ENCODE measurements around the gene COX11.

DNA sequence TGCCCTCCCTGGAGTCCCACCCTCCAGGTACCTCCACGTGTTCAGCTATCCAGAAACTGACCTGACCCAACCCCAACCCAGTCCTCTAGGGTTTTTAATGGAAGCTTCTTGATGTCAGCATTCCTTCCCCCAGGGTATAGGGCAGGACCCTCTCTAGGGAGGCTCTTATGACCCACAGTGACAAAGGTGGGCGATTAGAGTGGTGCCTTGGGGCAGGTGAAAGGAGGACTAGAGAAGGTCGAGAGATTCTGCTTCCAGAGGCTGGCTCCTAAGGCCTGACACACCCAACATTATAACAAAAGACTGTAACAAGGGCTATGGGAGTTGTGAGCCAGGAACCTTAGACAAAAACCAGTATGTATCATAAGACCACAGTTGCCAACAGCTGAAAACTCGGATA is 17.2 kb downstream of the COX11 start:
- TF ChIP-seq, protein P1, sequence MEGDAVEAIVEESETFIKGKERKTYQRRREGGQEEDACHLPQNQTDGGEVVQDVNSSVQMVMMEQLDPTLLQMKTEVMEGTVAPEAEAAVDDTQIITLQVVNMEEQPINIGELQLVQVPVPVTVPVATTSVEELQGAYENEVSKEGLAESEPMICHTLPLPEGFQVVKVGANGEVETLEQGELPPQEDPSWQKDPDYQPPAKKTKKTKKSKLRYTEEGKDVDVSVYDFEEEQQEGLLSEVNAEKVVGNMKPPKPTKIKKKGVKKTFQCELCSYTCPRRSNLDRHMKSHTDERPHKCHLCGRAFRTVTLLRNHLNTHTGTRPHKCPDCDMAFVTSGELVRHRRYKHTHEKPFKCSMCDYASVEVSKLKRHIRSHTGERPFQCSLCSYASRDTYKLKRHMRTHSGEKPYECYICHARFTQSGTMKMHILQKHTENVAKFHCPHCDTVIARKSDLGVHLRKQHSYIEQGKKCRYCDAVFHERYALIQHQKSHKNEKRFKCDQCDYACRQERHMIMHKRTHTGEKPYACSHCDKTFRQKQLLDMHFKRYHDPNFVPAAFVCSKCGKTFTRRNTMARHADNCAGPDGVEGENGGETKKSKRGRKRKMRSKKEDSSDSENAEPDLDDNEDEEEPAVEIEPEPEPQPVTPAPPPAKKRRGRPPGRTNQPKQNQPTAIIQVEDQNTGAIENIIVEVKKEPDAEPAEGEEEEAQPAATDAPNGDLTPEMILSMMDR (conservative IDR thresholded peaks at IDR 0.05 in 1 of 2, IDR thresholded peaks at IDR 0.05 in 1 of 2; ENCODE audit: extremely low read depth in 1 of 2, insufficient read depth in 1 of 2, low read depth in 1 of 2, low read length in 2 of 2) = no peak
- TF ChIP-seq EZH2 (IDR thresholded peaks at IDR 0.05; ENCODE audit: borderline replicate concordance, low read length) = no peak
